Activated CD4-positive, alpha-beta T cell treated with anti-CD3 and anti-CD28 coated beads, Interleukin-2, Interleukin-6, amounts not matched to agents 100 ng/mL and 50 ng/mL, durations not matched to agents 16 hours and 8 hours (primary cell): ENCODE measurements around the gene CNDP1.

ENCODE experiments used
- DNase-seq: peaks from one replicate; pipeline ENCODE4 v3.0.0-alpha.2; 2020

Gene CNDP1

GRCh38 chr18:74595431-74595830, 61.1 kb downstream of the CNDP1 start:
- DNase-seq, result peak; percentile 49

GRCh38 chr18:74597034-74597661, 62.8 kb downstream of the CNDP1 start:
- peak; percentile 73 for DNase-seq

- DNase-seq, result peak; percentile 92
Observed at GRCh38 chr18:74597662-74598349, 63.5 kb downstream of the CNDP1 start, which contains the start of gene ZNF407. Gene ZNF407 (plus strand): TSS chr18:74597870. CDS start chr18:74631020, 33,150 bp downstream.

- peak; percentile 76 for DNase-seq
Observed at GRCh38 chr18:74598350-74599001, 64.2 kb downstream of the CNDP1 start.

GRCh38 chr18:74604361-74604760, 70.1 kb downstream of the CNDP1 start:
- DNase-seq, result no peak

- DNase-seq, result no peak
Observed at GRCh38 chr18:74604774-74605173, 70.5 kb downstream of the CNDP1 start.

- no peak for DNase-seq
Observed at GRCh38 chr18:74608681-74609080, 74.4 kb downstream of the CNDP1 start.

- no peak for DNase-seq
Observed at GRCh38 chr18:74609535-74609934, 75.2 kb downstream of the CNDP1 start.

- DNase-seq, result no peak
Observed at GRCh38 chr18:74610051-74610615, 75.8 kb downstream of the CNDP1 start.

GRCh38 chr18:74610860-74611259, 76.6 kb downstream of the CNDP1 start:
- no peak for DNase-seq

- DNase-seq, result no peak
Observed at GRCh38 chr18:74611765-74612164, 77.5 kb downstream of the CNDP1 start.

GRCh38 chr18:74613381-74613780, 79.1 kb downstream of the CNDP1 start:
- no peak for DNase-seq

GRCh38 chr18:74616494-74616893, 82.2 kb downstream of the CNDP1 start:
- DNase-seq, result no peak

- no peak for DNase-seq
Observed at GRCh38 chr18:74617486-74617885, 83.2 kb downstream of the CNDP1 start.

GRCh38 chr18:74622072-74622471, 87.8 kb downstream of the CNDP1 start:
- no peak for DNase-seq

GRCh38 chr18:74623047-74623816, 88.9 kb downstream of the CNDP1 start:
- DNase-seq, result no peak

GRCh38 chr18:74624466-74624865, 90.2 kb downstream of the CNDP1 start:
- DNase-seq, result no peak

GRCh38 chr18:74625157-74625556, 90.9 kb downstream of the CNDP1 start:
- no peak for DNase-seq

- DNase-seq, result no peak
Observed at GRCh38 chr18:74626049-74626874, 92.0 kb downstream of the CNDP1 start.

- DNase-seq, result no peak
Observed at GRCh38 chr18:74630804-74631203, 96.5 kb downstream of the CNDP1 start.

- DNase-seq, result no peak
Observed at GRCh38 chr18:74631212-74631611, 96.9 kb downstream of the CNDP1 start.
